Breast epithelium (tissue), 3 donors: ENCODE data around the gene PEX26.

ENCODE experiments used
- POLR2A ChIP-seq: fragments of 450-650 bp; IDR thresholded peaks from one replicate; pipeline ENCODE4 v1.6.1; 2016; ENCODE audit warnings: antibody characterized with exemption, mild to moderate bottlenecking, moderate library complexity
- TF ChIP-seq, protein P1 (sequence below), 3 donors: fragments of 450-650 bp; IDR thresholded peaks; one replicate each; pipeline ENCODE4 v1.5.1; 2016 to 2017; ENCODE audit warnings: antibody characterized with exemption in 3 of 3, mild to moderate bottlenecking in 3 of 3, moderate library complexity in 3 of 3

DNA sequence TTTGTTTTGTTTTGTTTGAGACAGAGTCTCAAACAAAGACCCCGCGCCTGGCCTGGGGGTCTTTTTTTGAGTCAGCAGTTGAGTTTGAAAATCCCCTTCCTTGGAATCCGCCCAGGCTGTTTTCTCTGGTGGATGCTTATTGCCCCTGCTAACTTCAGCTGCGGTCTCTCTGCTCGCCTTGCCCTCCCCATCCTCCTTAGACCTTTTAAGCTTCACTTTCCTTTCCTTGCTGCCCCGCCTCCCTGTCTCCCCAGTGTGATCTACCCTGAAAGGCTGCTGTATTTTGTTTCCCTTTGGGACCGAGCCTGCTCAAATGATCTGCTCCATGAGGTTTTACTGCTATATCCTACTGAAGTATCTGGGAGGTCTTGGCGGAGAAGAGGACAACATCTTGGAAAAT is 74.7 kb downstream of the PEX26 start:
- TF ChIP-seq, protein P1, sequence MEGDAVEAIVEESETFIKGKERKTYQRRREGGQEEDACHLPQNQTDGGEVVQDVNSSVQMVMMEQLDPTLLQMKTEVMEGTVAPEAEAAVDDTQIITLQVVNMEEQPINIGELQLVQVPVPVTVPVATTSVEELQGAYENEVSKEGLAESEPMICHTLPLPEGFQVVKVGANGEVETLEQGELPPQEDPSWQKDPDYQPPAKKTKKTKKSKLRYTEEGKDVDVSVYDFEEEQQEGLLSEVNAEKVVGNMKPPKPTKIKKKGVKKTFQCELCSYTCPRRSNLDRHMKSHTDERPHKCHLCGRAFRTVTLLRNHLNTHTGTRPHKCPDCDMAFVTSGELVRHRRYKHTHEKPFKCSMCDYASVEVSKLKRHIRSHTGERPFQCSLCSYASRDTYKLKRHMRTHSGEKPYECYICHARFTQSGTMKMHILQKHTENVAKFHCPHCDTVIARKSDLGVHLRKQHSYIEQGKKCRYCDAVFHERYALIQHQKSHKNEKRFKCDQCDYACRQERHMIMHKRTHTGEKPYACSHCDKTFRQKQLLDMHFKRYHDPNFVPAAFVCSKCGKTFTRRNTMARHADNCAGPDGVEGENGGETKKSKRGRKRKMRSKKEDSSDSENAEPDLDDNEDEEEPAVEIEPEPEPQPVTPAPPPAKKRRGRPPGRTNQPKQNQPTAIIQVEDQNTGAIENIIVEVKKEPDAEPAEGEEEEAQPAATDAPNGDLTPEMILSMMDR (IDR thresholded peaks at IDR 0.05), result no peak
- TF ChIP-seq POLR2A, result no peak
